Activated effector memory CD4-positive, alpha-beta T cell treated with Interleukin-2 at 50 U/mL for 16 hours (primary cell): ENCODE results near the gene AZIN2.
"Not testable (repeated sequence)": the region's sequence is repeated elsewhere in the genome, so short reads cannot be mapped to it uniquely, and the experiment has no call there.

ENCODE experiments used
- DNase-seq: peaks from one replicate; pipeline ENCODE4 v3.0.0-alpha.2; 2020

Gene AZIN2

DNA sequence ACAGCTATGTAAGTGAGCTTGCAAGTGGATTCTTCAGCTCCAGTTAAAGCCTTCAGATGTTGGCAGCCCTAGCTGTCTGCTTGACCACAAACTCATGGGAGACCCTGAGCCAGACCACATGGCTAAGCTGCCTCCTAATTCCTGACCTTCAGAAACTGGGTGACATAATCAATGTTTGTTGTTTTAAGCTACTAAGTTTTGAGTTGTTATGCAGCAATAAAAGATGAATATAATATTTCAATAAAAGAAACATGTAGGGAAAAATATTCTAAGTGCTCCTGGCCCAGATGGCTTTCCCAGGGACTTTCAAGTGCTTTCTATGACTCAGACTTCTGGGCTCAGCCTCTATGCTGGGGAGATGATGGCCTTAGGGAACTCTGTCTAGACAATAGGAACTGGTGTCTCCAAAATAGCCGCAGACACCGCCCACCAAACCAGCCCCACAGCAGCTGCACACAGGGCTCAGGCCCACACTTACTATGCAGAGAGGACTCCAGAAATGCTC, 20.3 kb upstream of the AZIN2 start:
- DNase-seq: no peak

DNA sequence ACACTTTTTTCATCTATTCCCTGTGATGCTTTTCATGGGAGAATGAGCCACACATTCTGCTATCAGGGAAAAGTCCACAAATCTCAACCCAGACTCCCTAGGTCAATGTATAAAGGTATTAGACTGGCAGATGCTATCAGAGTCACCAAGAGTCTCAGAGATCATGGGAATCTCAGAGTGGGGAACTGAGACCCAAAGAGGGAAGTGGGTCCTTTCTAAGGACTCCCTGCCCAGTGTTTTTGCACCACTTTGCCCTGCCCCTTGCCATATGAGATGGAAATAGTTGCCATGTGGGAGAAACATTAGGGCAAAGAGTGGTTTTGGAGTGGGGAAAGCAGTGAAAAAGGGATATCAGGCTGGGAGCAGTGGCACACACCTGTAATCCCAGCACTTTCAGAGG, 19.1 kb upstream of the AZIN2 start:
- no peak for DNase-seq

- DNase-seq: not testable (repeated sequence)
These were observed 16.7 kb upstream of the AZIN2 start for GRCh38 chr1:33064284-33064683.

DNA sequence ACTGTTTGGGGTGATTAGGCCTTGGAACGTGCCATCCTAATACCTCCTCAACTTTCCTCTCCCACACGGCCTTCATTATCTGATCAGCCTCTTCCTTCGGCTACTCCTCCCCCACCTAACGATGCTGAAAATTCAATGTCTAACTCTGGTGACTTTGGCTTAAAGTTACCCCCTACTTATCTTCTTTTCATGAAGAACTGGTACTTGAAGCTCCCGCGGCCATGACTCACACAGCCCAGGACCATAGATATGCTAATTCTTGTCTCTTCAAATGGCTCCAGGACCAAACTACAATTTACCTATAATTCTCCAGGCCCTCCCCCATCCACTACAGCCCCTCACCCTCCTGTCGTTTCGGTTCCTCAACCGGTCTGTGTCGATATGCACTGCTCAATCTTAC, 15.7 kb upstream of the AZIN2 start:
- DNase-seq: no peak

DNA sequence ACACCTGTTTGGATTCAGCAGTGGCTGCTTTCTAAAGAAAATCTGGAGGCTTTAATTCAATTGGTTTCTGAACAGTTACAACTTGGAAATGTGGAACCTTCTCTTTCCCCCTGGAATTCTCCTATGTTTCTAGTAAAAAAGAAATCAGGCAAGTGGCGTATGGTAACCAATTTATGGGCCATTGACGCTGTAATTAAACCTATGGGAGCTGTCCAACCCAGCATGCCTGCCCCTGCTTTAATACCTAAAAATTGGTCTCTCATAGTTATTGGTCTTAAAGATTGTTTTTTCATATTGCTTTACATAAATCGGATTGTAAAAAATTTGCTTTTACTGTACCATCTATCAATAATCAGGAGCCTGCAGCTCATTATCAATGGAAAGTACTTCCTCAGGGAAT, 14.5 kb upstream of the AZIN2 start:
- not testable (repeated sequence) for DNase-seq

- DNase-seq: not testable (repeated sequence)
These were observed 12.8 kb upstream of the AZIN2 start for GRCh38 chr1:33068108-33068507.

GRCh38 chr1:33070628-33071027, 10.3 kb upstream of the AZIN2 start:
- no peak for DNase-seq

- no peak for DNase-seq
These were observed 8.2 kb upstream of the AZIN2 start for GRCh38 chr1:33072707-33073106.

DNA sequence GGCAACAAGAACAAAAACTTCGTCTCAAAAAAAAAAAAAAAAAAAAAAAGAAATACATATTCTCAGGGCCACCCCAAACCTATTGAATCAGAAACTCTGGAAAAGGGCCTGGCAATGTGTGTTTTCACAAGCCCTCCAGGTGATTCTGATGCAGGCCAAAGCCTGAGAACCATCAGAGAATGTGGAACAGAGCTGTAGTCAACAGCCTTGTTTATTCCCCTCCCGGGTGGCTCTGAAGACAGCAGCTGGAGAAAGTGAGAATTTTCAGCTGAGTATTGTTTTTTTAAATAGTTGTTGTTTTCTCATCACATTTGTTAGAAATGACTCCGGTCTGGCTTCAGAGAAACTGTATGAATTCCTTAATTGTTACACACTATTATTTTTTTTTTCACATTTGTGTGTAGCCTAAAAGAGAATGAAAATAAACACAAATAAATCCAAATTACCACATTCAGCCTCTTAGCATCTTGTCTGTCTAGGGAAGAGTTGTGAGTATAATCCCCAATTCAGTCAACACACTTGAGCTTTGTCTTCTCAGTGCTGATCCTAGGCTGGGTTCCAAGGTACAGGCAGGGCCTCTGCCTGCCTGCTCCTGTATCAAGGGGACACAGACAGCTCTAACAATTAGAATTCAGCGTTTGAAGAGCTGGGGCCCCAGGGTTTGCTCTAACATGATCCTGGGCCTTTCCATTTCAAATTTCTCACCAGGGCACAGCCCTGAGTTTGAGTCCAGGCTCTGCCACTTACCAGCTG, 6.6 kb upstream of the AZIN2 start:
- DNase-seq: no peak

GRCh38 chr1:33078030-33078591, 2.8 kb upstream of the AZIN2 start:
- DNase-seq: no peak

DNA sequence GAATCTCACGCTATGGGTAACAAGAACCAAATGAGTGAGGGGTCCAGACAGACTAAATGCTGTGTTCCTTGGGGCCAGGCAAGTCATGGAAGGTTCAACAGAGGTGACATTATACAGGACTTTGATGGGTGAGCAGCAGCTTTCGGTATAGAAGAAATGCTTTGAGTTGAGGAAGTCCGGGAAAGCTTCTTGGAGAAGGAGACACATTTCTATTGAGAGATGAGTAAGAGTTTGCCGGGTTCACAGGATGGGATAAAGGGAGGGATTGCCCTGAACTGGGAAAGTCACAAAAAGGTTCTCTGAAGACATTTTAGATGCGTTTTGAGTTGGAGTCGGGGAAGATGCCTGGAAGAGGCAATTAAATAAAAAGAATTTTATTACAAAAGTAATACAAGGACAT, 580 bp upstream of the AZIN2 start:
- no peak for DNase-seq

DNA sequence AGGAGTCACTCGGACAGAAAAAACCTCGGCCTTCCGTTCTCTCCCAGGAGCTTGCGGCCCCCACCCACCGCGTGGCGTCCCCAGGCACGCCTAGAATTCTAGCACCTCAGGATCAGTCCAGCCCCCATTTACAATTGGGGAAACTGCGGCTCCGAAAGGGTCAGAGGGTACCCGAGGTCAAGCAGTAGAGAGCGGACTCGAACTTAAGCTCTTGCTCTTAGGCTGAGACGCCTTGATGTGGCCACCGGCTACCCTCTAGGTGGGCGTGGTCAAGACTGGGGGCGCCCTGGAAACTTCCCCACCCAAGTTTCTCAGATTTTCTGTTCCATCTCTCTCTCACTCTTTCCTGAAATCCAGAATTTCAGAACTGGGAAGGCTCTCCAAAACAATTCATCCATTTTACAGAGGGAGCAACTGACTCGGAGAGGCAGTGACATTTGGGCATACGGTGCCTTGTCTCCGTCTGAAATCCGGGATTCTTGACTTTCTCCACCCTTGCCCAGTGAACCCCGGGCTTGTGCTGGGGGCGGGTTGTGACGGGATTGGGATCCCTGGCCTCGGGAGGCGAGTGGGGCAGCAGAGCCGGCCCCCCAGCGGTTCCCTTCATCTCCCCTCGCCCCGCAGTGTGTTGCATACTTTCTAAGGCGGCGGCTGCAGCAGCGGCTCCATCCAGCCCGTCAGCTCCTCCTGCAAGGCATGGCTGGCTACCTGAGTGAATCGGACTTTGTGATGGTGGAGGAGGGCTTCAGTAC, 777 bp downstream of the AZIN2 start:
- no peak for DNase-seq

DNA sequence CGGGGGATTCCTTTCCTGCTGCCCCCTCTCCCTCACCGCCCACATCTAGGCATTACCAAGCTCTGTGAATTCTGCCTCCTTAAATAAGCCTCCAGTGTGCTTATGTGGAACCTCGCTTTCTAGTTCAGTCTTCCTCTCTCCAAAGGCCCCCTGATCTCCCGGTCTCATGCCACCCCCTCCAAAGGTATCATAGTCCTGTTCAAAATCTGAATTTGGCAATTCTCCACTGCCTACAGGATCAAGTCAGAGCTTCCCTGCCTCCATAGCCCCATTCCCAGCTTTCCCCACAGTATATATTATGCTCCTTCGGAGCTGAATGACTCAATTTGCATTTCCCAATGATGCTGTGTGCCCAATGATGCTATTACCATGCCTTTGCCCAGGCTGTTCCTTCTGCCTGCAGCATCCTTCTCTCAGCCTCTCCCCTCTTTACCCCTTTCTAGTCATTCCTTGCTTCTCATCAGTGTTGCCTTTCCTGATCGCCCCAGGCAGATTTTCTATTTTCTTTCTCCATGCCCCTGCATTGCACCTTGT, 1.7 kb downstream of the AZIN2 start:
- DNase-seq: no peak

DNA sequence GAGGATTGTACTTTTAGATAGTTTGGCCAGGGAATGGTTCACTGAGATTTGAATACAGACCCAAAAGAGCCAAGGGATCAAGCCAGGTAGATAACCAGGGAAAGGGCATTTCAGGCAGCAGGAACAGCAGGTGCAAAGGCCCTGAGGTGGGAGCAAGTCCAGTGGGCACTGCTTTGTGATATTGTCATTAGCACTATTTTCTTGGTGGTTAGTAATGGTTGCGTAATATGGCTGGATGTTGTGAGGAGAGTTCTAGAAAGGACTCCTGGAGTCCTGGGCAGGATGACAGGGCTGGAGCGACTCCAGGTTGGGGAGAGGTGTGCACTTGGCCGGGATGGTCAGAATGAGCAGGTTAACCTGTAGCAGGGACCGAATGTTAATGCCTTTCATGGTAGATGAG, 4.4 kb downstream of the AZIN2 start:
- DNase-seq: no peak

GRCh38 chr1:33086384-33086850, 5.5 kb downstream of the AZIN2 start:
- DNase-seq: no peak

DNA sequence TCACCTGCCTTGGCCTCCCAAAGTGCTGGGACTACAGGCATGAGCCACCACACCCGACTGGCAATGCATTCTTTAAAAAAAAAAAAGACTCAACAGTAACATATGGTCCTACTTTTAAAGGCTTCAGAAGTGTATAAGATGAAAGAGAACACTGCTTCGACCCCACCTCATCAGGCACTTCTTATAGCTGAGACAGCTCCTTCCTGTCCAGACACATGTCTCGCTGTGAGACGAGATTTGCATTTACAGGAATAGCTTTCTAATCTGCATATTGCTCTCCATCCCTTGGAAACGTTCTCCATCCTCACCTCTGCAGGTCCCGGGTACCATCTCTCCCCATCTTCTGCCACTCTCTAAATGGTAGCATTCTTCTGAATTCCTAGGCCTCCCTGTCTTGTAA, 6.7 kb downstream of the AZIN2 start:
- DNase-seq: no peak

GRCh38 chr1:33088119-33088906, 7.4 kb downstream of the AZIN2 start:
- DNase-seq: no peak

- DNase-seq: no peak
These were observed 8.5 kb downstream of the AZIN2 start for GRCh38 chr1:33089457-33089856.

DNA sequence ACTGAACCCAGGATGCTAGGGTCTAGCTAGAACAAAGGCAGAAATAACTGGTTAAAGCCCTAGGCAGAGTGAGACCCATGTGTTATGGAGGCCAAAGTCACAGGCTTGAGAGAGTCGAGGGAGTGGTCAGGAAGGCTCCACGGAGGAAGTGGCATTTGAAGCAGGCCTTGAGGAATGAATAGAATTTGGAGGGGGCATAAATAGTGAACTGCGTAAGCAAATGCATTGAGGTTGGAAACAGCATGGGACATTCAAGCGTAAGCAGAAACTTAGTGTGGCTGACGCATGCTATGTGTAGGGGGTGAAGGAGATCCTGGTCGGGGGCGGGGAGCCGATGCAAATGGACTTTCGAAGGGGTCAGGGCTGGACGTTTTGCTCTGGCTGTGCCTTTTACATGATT, 11.5 kb downstream of the AZIN2 start:
- DNase-seq: no peak

DNA sequence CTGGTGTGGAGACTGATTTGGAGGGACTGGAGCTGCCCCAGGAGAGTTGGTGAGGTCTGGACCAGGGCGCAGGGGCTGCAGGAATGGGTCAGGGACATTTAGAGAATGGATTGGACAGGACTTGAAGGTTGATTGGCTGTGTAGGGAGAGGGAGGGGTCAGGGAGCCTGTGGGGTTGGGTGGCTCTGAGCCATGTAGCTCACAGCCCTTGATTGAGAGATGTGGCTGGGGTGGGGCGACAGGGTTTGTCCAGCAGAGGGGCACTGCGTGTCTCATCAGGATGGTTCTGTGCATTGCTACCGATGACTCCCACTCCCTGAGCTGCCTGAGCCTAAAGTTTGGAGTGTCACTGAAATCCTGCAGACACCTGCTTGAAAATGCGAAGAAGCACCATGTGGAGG, 12.1 kb downstream of the AZIN2 start:
- DNase-seq: no peak

- no peak for DNase-seq
These were observed 13.5 kb downstream of the AZIN2 start for GRCh38 chr1:33094486-33094885.

DNA sequence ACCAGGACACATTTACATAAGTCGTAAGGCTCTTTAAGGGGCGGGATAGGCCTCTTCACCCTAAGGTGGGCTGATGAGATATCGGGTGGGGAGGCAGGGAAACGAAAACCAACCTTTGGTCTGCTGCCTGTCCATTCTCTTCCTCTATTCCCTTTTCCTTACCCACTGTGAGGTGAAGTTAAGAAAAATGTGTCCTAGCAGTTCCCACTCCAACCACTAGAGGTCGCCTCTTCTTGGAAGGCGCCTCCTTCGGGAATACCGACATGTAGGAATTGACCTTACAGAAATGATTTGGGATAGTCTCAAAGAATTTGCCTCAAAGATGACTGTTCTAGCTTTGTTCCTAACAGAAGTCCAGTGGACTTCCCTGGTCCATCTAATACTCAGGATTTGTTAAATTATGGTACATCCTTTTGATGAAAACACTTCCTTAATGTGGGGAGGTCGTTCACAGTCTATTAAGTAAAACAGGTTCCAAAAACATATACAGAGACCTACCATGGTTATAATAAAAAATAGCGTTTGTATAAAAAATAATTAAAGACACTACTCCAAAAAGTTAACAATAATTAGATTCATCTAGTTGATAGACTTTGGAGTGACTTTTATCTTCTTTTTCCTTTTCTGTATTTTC, 14.1 kb downstream of the AZIN2 start:
- DNase-seq: no peak
